Lower leg skin (tissue), 3 donors: ENCODE results near the gene BACH1.

Experiments
- CTCF ChIP-seq, 3 donors: fragments of 450-650 bp; IDR thresholded peaks; one replicate each; pipeline ENCODE4 v1.5.1; 2016; ENCODE audit warnings: antibody characterized with exemption in 3 of 3, mild to moderate bottlenecking in 3 of 3, moderate library complexity in 2 of 3
- POLR2A ChIP-seq, 2 donors: fragments of 450-650 bp; IDR thresholded peaks; one replicate each; pipeline ENCODE4 v1.6.1; 2016 to 2017; ENCODE audit warnings: antibody characterized with exemption in 2 of 2, mild to moderate bottlenecking in 1 of 2, moderate library complexity in 1 of 2

- TF ChIP-seq POLR2A (IDR thresholded peaks at IDR 0.05), result no peak
- TF ChIP-seq CTCF (IDR thresholded peaks at IDR 0.05), result no peak
Observed at GRCh38 chr21:29350246-29350779, 51.6 kb downstream of the BACH1 start.
